HCT116 (cell line): ENCODE measurements around the gene BSND.

Source experiments
- EZH2phosphoT487 ChIP-seq: fragments of 200-600 bp; IDR thresholded peaks from 2 replicates; pipeline ENCODE4 v1.6.1; 2018; ENCODE audit warnings: antibody characterized with exemption, borderline replicate concordance
- JUND ChIP-seq: IDR thresholded peaks from 2 replicates; pipeline ENCODE4 v1.6.1; 2012
- POLR2A ChIP-seq: IDR thresholded peaks from 2 replicates; pipeline ENCODE4 v1.7.0; 2011; ENCODE audit warnings: borderline replicate concordance; ENCODE audit not compliant: insufficient read depth, insufficient read length; ENCODE audit errors: extremely low read depth
- POLR2AphosphoS5 ChIP-seq: IDR thresholded peaks from 2 replicates; pipeline ENCODE4 v1.6.1; 2011; ENCODE audit warnings: mild to moderate bottlenecking, low read depth, low read length, moderate library complexity
- RAD21 ChIP-seq: IDR thresholded peaks from 2 replicates; pipeline ENCODE4 v1.6.1; 2012; ENCODE audit warnings: low read depth, mild to moderate bottlenecking
- SIN3A ChIP-seq: IDR thresholded peaks from 2 replicates; pipeline ENCODE4 v1.6.1; 2012; ENCODE audit warnings: low read depth
- SP1 ChIP-seq: IDR thresholded peaks from 2 replicates; pipeline ENCODE4 v1.6.1; 2012; ENCODE audit warnings: low read depth
- SRF ChIP-seq: IDR thresholded peaks from 2 replicates; pipeline ENCODE4 v1.6.1; 2012; ENCODE audit warnings: low read depth
- TCF7L2 ChIP-seq: IDR thresholded peaks from 2 replicates; pipeline ENCODE4 v1.7.0; 2011; ENCODE audit warnings: borderline replicate concordance, inconsistent platforms; ENCODE audit not compliant: insufficient read depth, insufficient read length; ENCODE audit errors: extremely low read depth
- TF ChIP-seq, protein P1 (sequence below), 3 experiments: fragments of 200-600 bp in 1 of 3; sonication (generic) in 1 of 3; IDR thresholded peaks in 2 of 3; conservative IDR thresholded peaks in 1 of 3; 2 replicates each; pipeline ENCODE4 v1.5.1; 2012 to 2017; ENCODE audit warnings: low read depth in 2 of 3, low read length in 2 of 3, antibody characterized with exemption in 1 of 3, borderline replicate concordance in 1 of 3, control low read depth in 1 of 3, mild to moderate bottlenecking in 1 of 3, mixed read lengths in 1 of 3, mixed run types in 1 of 3, moderate library complexity in 1 of 3; ENCODE audit not compliant: insufficient read depth in 1 of 3
- TF ChIP-seq, protein P2 (sequence below): IDR thresholded peaks from 2 replicates; pipeline ENCODE4 v1.6.1; 2012

DNA sequence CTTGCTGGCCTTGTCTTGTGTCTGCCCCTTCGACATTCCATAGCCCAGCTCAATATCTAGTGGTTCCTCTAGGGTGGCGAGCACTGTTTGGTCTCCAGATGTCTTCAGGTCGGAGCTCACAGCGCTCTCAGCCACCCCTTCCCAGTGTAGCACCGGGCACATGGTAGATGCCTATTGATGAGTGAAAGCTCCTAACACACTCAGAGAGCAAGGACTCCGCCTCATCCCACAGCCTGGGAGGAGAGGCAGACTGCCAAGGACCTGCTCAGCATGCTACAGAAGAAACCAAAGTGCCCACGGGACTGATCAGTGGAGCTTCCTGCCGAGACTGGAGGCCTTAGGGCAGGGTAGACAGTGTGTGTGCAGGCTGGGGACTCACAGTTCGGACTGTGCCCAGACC, 51.5 kb downstream of the BSND start:
- TF ChIP-seq SRF (no peak), RAD21 (no peak), TCF7L2 (no peak), SP1 (no peak), SIN3A (no peak), POLR2A (no peak), JUND (no peak), POLR2AphosphoS5 (no peak), EZH2phosphoT487 (no peak)
- TF ChIP-seq, protein P1, sequence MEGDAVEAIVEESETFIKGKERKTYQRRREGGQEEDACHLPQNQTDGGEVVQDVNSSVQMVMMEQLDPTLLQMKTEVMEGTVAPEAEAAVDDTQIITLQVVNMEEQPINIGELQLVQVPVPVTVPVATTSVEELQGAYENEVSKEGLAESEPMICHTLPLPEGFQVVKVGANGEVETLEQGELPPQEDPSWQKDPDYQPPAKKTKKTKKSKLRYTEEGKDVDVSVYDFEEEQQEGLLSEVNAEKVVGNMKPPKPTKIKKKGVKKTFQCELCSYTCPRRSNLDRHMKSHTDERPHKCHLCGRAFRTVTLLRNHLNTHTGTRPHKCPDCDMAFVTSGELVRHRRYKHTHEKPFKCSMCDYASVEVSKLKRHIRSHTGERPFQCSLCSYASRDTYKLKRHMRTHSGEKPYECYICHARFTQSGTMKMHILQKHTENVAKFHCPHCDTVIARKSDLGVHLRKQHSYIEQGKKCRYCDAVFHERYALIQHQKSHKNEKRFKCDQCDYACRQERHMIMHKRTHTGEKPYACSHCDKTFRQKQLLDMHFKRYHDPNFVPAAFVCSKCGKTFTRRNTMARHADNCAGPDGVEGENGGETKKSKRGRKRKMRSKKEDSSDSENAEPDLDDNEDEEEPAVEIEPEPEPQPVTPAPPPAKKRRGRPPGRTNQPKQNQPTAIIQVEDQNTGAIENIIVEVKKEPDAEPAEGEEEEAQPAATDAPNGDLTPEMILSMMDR (IDR thresholded peaks at IDR 0.05 in 2 of 3, conservative IDR thresholded peaks at IDR 0.05 in 1 of 3; ENCODE audit: borderline replicate concordance in 1 of 3, insufficient read depth in 1 of 3, low read depth in 2 of 3, low read length in 2 of 3) = no peak
- TF ChIP-seq, protein P2, sequence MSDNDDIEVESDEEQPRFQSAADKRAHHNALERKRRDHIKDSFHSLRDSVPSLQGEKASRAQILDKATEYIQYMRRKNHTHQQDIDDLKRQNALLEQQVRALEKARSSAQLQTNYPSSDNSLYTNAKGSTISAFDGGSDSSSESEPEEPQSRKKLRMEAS = no peak
